HEK293 (cell line): ENCODE measurements around the gene C19orf73.

Experiments used
- CTCF ChIA-PET: fragments of 350-600 bp; formaldehyde crosslinking; extraction: SDS; loops from one replicate; lab custom pipeline; 2021; ENCODE audit warnings: antibody characterized with exemption; lab: Yijun Ruan, JAX
- POLR2A ChIA-PET: fragments of 300-600 bp; formaldehyde crosslinking; extraction: SDS; loops from one replicate; lab custom pipeline; 2020; ENCODE audit warnings: antibody characterized with exemption, inconsistent platforms; lab: Yijun Ruan, JAX
- H3K27ac ChIP-seq: fragments of 200-500 bp; sonication (Bioruptor generic); 2 replicates; pipeline ENCODE4 v1.5.1; 2014; ENCODE audit warnings: low read depth, low read length, control low read depth, inconsistent platforms; ENCODE audit errors: extremely low read depth
- H3K36me3 ChIP-seq, 2 experiments: fragments of 200-500 bp in 1 of 2; sonication (Bioruptor generic) in 1 of 2; 1 replicate in 1 of 2; 2 replicates in 1 of 2; pipeline ENCODE4 v1.5.1; 2014 to 2017; ENCODE audit warnings: inconsistent platforms in 2 of 2, low read length in 2 of 2; ENCODE audit not compliant: control insufficient read depth in 2 of 2, insufficient read depth in 1 of 2
- H3K4me1 ChIP-seq: fragments of 200-500 bp; sonication (Bioruptor generic); 2 replicates; pipeline ENCODE4 v1.5.1; 2014; ENCODE audit warnings: mild to moderate bottlenecking, low read length, inconsistent platforms; ENCODE audit not compliant: control insufficient read depth, insufficient read depth
- H3K4me3 ChIP-seq: 2 replicates; pipeline ENCODE4 v1.5.1; 2011; ENCODE audit warnings: low read depth, mild to moderate bottlenecking, control low read depth, low read length, moderate library complexity
- H3K9me3 ChIP-seq: fragments of 200-500 bp; sonication (Bioruptor generic); 2 replicates; pipeline ENCODE4 v1.5.1; 2014; ENCODE audit warnings: low read depth, low read length, inconsistent platforms; ENCODE audit not compliant: control insufficient read depth, insufficient read depth
- FEZF1 ChIP-seq: fragments of 450-650 bp; formaldehyde crosslinking; IDR thresholded peaks from 2 replicates; pipeline ENCODE4 v1.5.1; 2016; ENCODE audit warnings: missing biosample characterization, missing genetic modification characterization
- GLIS2 ChIP-seq: fragments of 450-650 bp; formaldehyde crosslinking; IDR thresholded peaks from 2 replicates; pipeline ENCODE4 v1.5.1; 2016; ENCODE audit warnings: missing biosample characterization, missing genetic modification characterization
- SP2 ChIP-seq: fragments of 450-650 bp; formaldehyde crosslinking; IDR thresholded peaks from 2 replicates; pipeline ENCODE4 v1.5.1; 2016; ENCODE audit warnings: missing biosample characterization, missing genetic modification characterization
- WT1 ChIP-seq: fragments of 450-650 bp; formaldehyde crosslinking; IDR thresholded peaks from 2 replicates; pipeline ENCODE4 v1.5.1; 2016; ENCODE audit warnings: missing biosample characterization, missing genetic modification characterization
- ZBTB20 ChIP-seq: fragments of 450-650 bp; formaldehyde crosslinking; IDR thresholded peaks from 2 replicates; pipeline ENCODE4 v1.5.1; 2016; ENCODE audit warnings: missing biosample characterization, missing genetic modification characterization
- ZEB2 ChIP-seq: fragments of 450-650 bp; formaldehyde crosslinking; IDR thresholded peaks from 2 replicates; pipeline ENCODE4 v1.5.1; 2016; ENCODE audit warnings: missing biosample characterization, missing genetic modification characterization
- ZNF121 ChIP-seq: fragments of 450-650 bp; formaldehyde crosslinking; IDR thresholded peaks from 2 replicates; pipeline ENCODE4 v1.5.1; 2016; ENCODE audit warnings: missing biosample characterization, missing genetic modification characterization
- ZNF133 ChIP-seq: fragments of 450-650 bp; formaldehyde crosslinking; IDR thresholded peaks from 2 replicates; pipeline ENCODE4 v1.5.1; 2016; ENCODE audit warnings: missing biosample characterization, missing genetic modification characterization
- ZNF146 ChIP-seq: fragments of 450-650 bp; formaldehyde crosslinking; IDR thresholded peaks from 2 replicates; pipeline ENCODE4 v1.5.1; 2016; ENCODE audit warnings: missing biosample characterization, missing genetic modification characterization
- ZNF274 ChIP-seq, 2 experiments: fragments of 200-500 bp in 1 of 2; fragments of 450-650 bp in 1 of 2; sonication (Bioruptor generic) in 1 of 2; formaldehyde crosslinking in 1 of 2; IDR thresholded peaks; 2 replicates each; pipeline versions ENCODE4 v1.5.1 to v1.6.1; 2014 to 2016; ENCODE audit warnings: borderline replicate concordance in 1 of 2, inconsistent platforms in 1 of 2, low read length in 1 of 2, missing biosample characterization in 1 of 2, missing genetic modification characterization in 1 of 2
- ZNF292 ChIP-seq: fragments of 450-650 bp; formaldehyde crosslinking; IDR thresholded peaks from 2 replicates; pipeline ENCODE4 v1.5.1; 2016; ENCODE audit warnings: low read depth, missing biosample characterization, missing genetic modification characterization, borderline replicate concordance
- ZNF423 ChIP-seq: fragments of 450-650 bp; formaldehyde crosslinking; IDR thresholded peaks from 2 replicates; pipeline ENCODE4 v1.5.1; 2016; ENCODE audit warnings: missing biosample characterization, missing genetic modification characterization
- ZNF555 ChIP-seq: fragments of 450-650 bp; formaldehyde crosslinking; conservative IDR thresholded peaks from 2 replicates; pipeline ENCODE4 v1.5.1; 2017; ENCODE audit warnings: missing biosample characterization, mild to moderate bottlenecking, missing genetic modification characterization, inconsistent platforms
- ZNF558 ChIP-seq: fragments of 450-650 bp; formaldehyde crosslinking; IDR thresholded peaks from 2 replicates; pipeline ENCODE4 v1.5.1; 2016; ENCODE audit warnings: missing biosample characterization, missing genetic modification characterization
- ZNF585B ChIP-seq: fragments of 450-650 bp; formaldehyde crosslinking; IDR thresholded peaks from 2 replicates; pipeline ENCODE4 v1.5.1; 2016; ENCODE audit warnings: missing biosample characterization, missing genetic modification characterization
- ZNF600 ChIP-seq: fragments of 450-650 bp; formaldehyde crosslinking; IDR thresholded peaks from 2 replicates; pipeline ENCODE4 v1.5.1; 2016; ENCODE audit warnings: missing biosample characterization, missing genetic modification characterization
- ZNF701 ChIP-seq: fragments of 450-650 bp; formaldehyde crosslinking; IDR thresholded peaks from 2 replicates; pipeline ENCODE4 v1.5.1; 2016; ENCODE audit warnings: missing biosample characterization, missing genetic modification characterization
- ZNF777 ChIP-seq: fragments of 450-650 bp; formaldehyde crosslinking; IDR thresholded peaks from 2 replicates; pipeline ENCODE4 v1.5.1; 2017; ENCODE audit warnings: missing biosample characterization, missing genetic modification characterization, borderline replicate concordance
- TF ChIP-seq, protein P1 (sequence below): fragments of 450-650 bp; formaldehyde crosslinking; IDR thresholded peaks from 2 replicates; pipeline ENCODE4 v1.5.1; 2017; ENCODE audit warnings: missing biosample characterization, missing genetic modification characterization
- TF ChIP-seq, protein P2 (sequence below): fragments of 450-650 bp; formaldehyde crosslinking; IDR thresholded peaks from 2 replicates; pipeline ENCODE4 v1.5.1; 2016; ENCODE audit warnings: missing biosample characterization, missing genetic modification characterization
- TF ChIP-seq, protein P3 (sequence below): fragments of 450-650 bp; formaldehyde crosslinking; IDR thresholded peaks from 2 replicates; pipeline ENCODE4 v1.5.1; 2017; ENCODE audit warnings: missing biosample characterization, missing genetic modification characterization
- TF ChIP-seq, protein P4 (sequence below): fragments of 450-650 bp; formaldehyde crosslinking; IDR thresholded peaks from 2 replicates; pipeline ENCODE4; 2016; ENCODE audit warnings: missing biosample characterization, missing genetic modification characterization

C19orf73 gene

DNA sequence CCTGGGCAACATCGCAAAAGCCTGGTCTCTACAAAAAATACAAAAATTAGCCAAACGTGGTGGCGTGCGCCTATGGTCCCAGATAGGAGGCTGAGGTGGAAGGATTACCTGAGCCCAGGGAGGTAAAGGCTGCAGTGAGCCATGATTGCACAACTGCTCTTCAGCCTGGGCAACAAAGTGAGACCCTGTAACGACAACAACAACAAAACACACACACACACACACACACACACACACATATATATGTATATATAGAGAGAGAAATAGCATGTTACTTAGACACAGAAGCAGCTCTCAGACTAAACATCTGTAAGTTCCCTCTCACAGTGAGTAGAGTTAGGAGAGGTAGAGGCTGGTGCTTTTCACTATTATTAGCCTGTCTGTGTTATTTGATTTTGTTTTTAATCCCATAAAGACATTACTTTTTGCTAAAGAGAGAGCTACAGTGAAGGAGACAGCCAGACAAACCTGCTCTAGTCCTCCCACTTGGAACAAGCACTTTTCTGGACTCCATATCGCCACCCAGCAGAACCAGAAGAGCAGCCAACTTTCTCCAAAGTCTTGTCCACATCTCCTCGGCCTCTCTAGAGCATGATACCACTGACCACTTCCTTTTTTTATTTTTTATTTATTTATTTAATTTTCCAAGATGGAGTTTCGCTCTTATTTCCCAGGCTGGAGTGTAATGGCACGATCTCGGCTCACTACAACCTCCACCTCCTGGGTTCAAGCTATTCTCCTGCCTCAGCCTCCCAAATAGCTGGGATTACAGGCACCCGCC lies 7.5 kb downstream of the C19orf73 start:
- Histone ChIP-seq H3K4me1 (peaks cover 11% of the 10 kb centered on the region), H3K9me3 (no peaks in the 10 kb centered on the region)
- 0 out of 2 replicates have a peak, but pooled peaks have one; percentile 37 for TF ChIP-seq ZNF121 (tag by site-specific recombination)
- TF ChIP-seq, protein P1, sequence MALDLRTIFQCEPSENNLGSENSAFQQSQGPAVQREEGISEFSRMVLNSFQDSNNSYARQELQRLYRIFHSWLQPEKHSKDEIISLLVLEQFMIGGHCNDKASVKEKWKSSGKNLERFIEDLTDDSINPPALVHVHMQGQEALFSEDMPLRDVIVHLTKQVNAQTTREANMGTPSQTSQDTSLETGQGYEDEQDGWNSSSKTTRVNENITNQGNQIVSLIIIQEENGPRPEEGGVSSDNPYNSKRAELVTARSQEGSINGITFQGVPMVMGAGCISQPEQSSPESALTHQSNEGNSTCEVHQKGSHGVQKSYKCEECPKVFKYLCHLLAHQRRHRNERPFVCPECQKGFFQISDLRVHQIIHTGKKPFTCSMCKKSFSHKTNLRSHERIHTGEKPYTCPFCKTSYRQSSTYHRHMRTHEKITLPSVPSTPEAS (tag by site-specific recombination) = peak; percentile 61
- no peak for TF ChIP-seq ZBTB20 (tag by site-specific recombination)
- TF ChIP-seq ZNF600 (tag by site-specific recombination) = peak; percentile 30; the same call in 1 of the 2 replicates
- TF ChIP-seq GLIS2 (tag by site-specific recombination) = no peak
- TF ChIP-seq ZNF133 = no peak; the same call in 1 of the 2 replicates
- TF ChIP-seq, all 188 proteins: peak for 3
- ChIA-PET CTCF (interaction anchor here (0.6 to 7.9 kb wide), 6 partner anchors 14 to 490 kb away, joined by 3 to 104 read pairs (median 4); no protein-coding TSS in a partner anchor), POLR2A (interaction anchor here (1.6 kb wide), 1 partner anchor 14 kb away, joined by 4 read pairs; no protein-coding TSS in a partner anchor)
- peaks cover 23 to 41% of the 10 kb centered on the region in 2 experiments for H3K36me3 ChIP-seq
- no peak overlapping the region for H3K4me3 ChIP-seq
- no peak overlapping the region for H3K27ac ChIP-seq

DNA sequence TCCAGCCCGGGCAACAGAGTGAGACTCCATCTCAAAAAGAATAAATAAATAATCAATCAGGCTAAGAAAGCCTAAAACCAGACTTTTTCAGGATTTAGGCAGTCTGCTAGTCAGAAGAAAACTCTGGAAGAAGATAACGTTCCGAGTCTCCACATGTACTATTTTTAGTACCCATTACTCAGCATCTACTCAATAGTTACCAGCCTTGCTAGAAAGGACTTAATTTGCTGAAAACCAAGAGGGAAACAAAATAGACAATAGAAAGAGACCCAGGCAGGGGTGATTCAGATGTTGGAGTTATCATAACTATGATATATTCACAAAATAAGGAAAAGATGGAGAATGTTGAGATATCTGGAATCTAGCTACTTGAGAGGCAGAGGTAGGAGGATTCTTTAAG lies 8.4 kb downstream of the C19orf73 start:
- H3K4me1 ChIP-seq = peaks cover 11% of the 10 kb centered on the region
- no peaks in the 10 kb centered on the region for H3K9me3 ChIP-seq
- ChIA-PET CTCF (interaction anchor here (0.6 to 7.9 kb wide), 6 partner anchors 13 to 489 kb away, joined by 3 to 104 read pairs (median 4); no protein-coding TSS in a partner anchor), POLR2A (interaction anchor here (1.6 to 1.7 kb wide), 2 partner anchors 13 to 17 kb away, joined by 4 to 8 read pairs; no protein-coding TSS in a partner anchor)
- peaks cover 28 to 43% of the 10 kb centered on the region in 2 experiments for H3K36me3 ChIP-seq
- no peak overlapping the region for H3K27ac ChIP-seq
- no peak overlapping the region for H3K4me3 ChIP-seq
- TF ChIP-seq ZNF585B (tag by site-specific recombination) (no peak), ZEB2 (0 out of 2 replicates have a peak, but pooled peaks have one; percentile 3)

DNA sequence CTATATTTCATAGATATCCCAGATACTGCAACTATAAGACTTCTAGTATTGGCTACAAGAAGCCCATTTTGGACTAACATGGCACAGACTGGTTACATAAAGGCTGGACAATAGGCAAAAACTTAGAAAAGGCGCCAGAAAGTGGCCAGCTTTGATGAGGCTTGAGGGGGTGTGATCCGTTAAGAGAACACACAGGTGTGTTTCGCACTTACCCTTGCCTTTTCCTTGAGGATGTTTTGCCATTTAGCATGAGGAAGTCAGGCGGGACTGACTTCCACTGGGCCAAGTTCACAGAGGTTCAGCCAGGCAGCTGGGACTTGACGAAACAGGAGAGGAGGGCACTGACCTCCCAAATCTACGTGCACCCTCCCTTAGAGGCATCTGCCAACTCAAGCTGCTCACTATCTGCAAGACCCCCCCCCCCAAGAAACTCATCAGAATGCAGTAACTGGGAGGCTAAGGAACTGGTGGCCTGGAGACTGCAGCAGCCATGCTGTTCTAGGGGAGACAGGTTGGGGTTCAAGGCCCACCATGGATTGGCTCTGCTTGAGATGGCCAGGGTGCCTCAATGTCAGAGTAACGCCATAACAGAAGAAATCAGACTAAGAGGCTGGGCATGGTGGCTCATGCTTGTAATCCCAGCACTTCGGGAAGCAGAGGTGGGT lies 9.2 kb downstream of the C19orf73 start:
- CTCF ChIA-PET = interaction anchor here (0.6 to 7.9 kb wide), 7 partner anchors 12 to 89 kb away, joined by 3 to 104 read pairs (median 3); no protein-coding TSS in a partner anchor
- Histone ChIP-seq H3K4me1 (peaks cover 7% of the 10 kb centered on the region), H3K36me3 (peaks cover 37 to 52% of the 10 kb centered on the region in 2 experiments), H3K4me3 (no peak overlapping the region), H3K9me3 (no peaks in the 10 kb centered on the region), H3K27ac (no peak overlapping the region)
- POLR2A ChIA-PET = interaction anchor here (1.7 kb wide), 1 partner anchor 18 kb away, joined by 8 read pairs; no protein-coding TSS in a partner anchor
- TF ChIP-seq ZNF558 (tag by site-specific recombination) (no peak), ZNF585B (tag by site-specific recombination) (no peak), ZNF777 (tag by site-specific recombination) (no peak), ZNF555 (tag by site-specific recombination) (no peak), SP2 (tag by site-specific recombination) (no peak), FEZF1 (no peak), ZNF701 (tag by site-specific recombination) (no peak), ZNF146 (tag by site-specific recombination) (no peak), ZNF121 (tag by site-specific recombination) (no peak), ZNF423 (tag by site-specific recombination) (no peak), ZNF292 (tag by site-specific recombination) (no peak), WT1 (no peak), ZNF274 (IDR thresholded peaks at IDR 0.05; ENCODE audit: low read length) (no peak), ZNF274 (tag by site-specific recombination; IDR thresholded peaks at IDR 0.05; ENCODE audit: borderline replicate concordance) (no peak)
- TF ChIP-seq, protein P2, sequence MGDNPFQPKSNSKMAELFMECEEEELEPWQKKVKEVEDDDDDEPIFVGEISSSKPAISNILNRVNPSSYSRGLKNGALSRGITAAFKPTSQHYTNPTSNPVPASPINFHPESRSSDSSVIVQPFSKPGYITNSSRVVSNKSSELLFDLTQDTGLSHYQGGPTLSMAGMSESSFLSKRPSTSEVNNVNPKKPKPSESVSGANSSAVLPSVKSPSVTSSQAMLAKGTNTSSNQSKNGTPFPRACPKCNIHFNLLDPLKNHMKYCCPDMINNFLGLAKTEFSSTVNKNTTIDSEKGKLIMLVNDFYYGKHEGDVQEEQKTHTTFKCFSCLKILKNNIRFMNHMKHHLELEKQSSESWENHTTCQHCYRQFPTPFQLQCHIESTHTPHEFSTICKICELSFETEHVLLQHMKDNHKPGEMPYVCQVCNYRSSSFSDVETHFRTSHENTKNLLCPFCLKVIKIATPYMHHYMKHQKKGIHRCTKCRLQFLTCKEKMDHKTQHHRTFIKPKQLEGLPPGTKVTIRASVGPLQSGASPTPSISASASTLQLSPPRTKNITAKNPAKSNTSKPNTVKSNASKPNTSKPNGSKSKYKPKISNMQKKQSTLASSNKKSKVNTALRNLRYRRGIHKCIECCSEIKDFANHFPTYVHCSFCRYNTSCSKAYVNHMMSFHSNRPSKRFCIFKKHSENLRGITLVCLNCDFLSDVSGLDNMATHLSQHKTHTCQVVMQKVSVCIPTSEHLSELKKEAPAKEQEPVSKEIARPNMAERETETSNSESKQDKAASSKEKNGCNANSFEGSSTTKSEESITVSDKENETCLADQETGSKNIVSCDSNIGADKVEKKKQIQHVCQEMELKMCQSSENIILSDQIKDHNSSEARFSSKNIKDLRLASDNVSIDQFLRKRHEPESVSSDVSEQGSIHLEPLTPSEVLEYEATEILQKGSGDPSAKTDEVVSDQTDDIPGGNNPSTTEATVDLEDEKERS = no peak
- TF ChIP-seq, protein P3, sequence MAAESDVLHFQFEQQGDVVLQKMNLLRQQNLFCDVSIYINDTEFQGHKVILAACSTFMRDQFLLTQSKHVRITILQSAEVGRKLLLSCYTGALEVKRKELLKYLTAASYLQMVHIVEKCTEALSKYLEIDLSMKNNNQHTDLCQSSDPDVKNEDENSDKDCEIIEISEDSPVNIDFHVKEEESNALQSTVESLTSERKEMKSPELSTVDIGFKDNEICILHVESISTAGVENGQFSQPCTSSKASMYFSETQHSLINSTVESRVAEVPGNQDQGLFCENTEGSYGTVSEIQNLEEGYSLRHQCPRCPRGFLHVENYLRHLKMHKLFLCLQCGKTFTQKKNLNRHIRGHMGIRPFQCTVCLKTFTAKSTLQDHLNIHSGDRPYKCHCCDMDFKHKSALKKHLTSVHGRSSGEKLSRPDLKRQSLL (tag by site-specific recombination) = no peak
- TF ChIP-seq, protein P4, sequence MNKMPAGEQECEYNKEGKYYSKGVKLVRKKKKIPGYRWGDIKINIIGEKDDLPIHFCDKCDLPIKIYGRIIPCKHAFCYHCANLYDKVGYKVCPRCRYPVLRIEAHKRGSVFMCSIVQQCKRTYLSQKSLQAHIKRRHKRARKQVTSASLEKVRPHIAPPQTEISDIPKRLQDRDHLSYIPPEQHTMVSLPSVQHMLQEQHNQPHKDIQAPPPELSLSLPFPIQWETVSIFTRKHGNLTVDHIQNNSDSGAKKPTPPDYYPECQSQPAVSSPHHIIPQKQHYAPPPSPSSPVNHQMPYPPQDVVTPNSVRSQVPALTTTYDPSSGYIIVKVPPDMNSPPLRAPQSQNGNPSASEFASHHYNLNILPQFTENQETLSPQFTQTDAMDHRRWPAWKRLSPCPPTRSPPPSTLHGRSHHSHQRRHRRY (tag by site-specific recombination) = no peak
